ENCODE data around the gene EDEM2.

The EDEM2 gene

DNA sequence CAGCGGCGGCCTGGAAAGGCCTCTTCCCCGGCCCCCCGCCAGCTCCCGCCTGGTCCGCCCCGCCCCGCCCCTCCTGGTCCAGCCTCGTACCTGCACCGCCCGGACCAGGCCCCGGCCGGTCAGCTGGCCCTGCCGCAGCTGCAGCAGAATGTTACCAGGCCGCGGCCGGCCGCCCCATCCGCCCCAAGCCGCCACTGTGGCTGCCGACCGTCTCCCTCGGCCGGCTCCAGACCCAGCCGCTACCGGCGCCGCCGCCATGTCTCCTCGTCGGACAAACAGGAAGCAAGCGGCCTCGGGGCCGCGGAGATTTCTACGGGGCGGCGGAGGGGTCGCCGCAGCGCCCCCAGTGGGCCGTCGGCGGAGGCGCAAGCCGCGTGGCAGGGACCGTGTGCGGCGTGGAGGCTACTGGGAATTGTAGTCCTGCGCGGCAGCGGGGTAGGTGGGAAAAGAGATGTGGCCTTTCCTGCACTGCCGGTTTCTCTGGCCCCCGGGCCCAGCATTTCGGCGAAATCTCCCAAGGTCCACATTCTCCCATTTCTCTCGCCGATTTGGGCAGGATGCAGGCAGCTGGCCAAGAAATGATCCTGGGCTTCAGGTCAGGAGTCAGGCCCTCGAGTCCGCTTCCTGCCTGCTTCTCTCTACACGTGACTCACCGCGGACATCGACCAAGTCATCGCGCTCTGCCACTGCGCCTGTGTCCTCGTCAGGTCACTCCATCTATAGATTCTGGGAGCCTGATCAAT is 54.4 kb downstream of the EDEM2 start, which contains the start of gene TRPC4AP:
TRPC4AP (minus strand) TSS at position 284 of the 743 bp plus-strand sequence; CDS start at position 258, 26 bp downstream.
- TF ChIP-seq, protein P1, sequence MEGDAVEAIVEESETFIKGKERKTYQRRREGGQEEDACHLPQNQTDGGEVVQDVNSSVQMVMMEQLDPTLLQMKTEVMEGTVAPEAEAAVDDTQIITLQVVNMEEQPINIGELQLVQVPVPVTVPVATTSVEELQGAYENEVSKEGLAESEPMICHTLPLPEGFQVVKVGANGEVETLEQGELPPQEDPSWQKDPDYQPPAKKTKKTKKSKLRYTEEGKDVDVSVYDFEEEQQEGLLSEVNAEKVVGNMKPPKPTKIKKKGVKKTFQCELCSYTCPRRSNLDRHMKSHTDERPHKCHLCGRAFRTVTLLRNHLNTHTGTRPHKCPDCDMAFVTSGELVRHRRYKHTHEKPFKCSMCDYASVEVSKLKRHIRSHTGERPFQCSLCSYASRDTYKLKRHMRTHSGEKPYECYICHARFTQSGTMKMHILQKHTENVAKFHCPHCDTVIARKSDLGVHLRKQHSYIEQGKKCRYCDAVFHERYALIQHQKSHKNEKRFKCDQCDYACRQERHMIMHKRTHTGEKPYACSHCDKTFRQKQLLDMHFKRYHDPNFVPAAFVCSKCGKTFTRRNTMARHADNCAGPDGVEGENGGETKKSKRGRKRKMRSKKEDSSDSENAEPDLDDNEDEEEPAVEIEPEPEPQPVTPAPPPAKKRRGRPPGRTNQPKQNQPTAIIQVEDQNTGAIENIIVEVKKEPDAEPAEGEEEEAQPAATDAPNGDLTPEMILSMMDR (IDR thresholded peaks at IDR 0.05; ENCODE audit: low read depth, low read length, missing control alignments): peak; percentile 98
- DNase-seq (ENCODE audit: extremely low read depth, low read depth): peak; percentile 59

DNA sequence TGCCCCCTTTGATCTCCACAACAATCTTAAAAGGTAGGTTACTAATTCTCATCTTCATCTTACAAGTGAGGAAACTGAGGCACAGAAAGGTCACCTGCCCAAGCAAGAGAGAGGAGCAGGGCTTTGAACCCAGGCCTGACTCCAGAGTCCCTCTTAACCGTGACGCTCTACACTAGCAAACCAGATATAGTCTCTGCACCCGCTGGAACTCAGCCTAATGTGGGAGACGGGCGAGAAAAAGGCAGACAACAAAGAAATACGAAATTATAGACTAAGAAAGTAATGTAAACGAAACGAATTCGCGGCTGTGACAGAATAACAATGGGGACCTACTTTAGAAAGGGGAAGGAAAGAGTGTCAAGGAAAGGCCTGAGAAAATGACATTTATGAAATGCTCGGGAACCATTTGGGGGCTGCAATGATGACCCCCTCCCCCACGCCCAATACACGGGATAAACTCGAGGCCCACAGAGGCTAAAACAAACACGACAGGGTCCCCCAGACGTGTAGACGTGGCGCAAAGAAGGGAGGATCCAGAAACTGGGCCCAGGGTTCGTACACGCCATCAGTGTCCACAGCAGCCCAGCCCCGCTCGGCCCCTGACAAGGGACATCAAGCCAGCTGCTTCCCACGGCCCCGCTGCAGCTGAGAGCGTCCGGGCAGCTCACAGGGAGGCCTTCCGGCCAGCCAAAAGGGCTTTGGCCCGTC is 55.2 kb downstream of the EDEM2 start:
- peak overlapping the region; percentile 71 for H3K4me3 ChIP-seq (replicated peaks; ENCODE audit: low read depth, low read length)
- TF ChIP-seq, protein P1 (IDR thresholded peaks at IDR 0.05; ENCODE audit: low read depth, low read length, missing control alignments): no peak
- no peak for DNase-seq (ENCODE audit: extremely low read depth, low read depth)

More for the DNA sequence above, 54.4 kb downstream of the EDEM2 start, which contains the start of gene TRPC4AP:
- H3K4me3 ChIP-seq (replicated peaks; ENCODE audit: low read depth, low read length): peak within 1 kb of the TSS; percentile 71

DNA sequence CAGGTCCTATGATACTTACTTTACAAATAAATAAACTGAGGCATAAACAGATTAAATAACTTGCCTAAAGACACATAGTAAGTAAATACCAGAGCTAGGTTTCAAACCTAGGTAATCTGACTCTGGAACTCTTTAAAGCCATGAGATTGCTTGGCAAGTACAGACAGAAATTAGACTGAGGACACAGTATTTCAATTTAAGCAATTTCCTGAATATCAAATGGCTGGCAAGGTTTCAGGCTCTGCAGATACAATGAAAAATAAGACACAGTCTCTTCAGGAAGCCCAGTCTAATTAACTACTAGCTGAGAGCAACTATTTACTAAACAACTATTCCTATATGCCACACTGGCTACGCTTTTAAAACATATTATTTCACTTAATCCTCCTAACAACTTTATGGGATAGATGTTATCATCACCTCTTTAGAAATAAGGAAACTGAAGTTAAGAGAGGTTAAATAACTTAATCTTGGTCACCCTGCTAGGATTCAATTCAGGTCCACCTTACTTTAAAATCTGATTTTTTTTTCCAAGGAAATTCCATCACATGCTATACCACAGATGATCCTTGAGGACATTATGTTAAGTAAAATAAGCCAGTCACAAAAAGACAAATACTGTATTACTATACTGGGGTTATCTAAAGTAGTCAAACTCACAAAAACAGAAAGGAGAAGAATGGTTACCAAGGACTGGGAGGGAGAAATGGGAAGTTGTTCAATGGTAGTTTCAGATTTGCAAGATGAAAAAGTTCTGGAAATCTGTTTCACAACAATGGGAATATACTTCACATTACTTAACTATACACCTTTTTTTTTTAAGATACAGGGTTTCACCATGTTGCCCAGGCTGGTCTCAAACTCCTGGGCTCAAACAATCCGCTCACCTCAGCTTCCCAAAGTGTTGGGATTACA is 58.6 kb downstream of the EDEM2 start:
- DNase-seq (ENCODE audit: extremely low read depth, low read depth): no peak
- TF ChIP-seq, protein P1 (IDR thresholded peaks at IDR 0.05; ENCODE audit: low read depth, low read length, missing control alignments): no peak
- no peak overlapping the region for H3K4me3 ChIP-seq (replicated peaks; ENCODE audit: low read depth, low read length)

DNA sequence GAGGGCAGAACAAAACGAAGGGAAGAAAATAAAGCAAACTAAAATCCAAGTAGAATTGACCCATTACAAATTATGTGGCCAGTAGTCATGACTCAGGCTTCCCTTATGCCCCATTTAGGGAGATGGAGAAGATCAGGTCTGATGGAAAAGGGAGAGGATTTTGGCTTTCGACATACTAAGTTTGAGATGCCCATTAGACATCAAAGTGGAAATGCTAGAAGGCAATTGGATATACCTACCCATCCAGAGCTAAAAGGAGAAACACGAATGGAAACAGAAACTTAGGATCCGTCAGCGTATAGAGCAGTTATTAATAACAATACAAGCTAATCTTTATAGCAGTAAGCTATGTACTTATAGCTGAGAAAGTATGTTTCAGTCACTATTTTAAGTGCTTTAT is 59.3 kb downstream of the EDEM2 start:
- H3K4me3 ChIP-seq (replicated peaks; ENCODE audit: low read depth, low read length): no peak overlapping the region
- no peak for DNase-seq (ENCODE audit: extremely low read depth, low read depth)
- TF ChIP-seq, protein P1 (IDR thresholded peaks at IDR 0.05; ENCODE audit: low read depth, low read length, missing control alignments): no peak

DNA sequence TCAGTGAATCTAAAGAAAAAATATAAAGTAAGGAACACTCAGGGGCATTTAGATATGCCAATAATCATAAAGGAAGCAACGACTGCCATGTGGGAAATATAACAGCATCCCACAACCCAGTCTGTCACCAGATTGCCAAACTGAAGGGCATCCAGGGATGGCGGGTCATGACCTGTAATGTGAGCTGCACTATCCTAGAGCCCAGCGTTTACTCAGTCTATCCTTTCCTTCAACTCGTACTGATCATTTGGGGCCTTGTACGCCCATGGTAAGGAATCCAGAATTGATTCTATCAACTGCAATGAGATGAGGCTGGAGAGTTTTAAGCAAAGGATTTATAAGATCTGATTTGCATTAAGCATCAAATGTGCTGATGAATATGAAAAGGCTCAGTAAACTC is 59.8 kb downstream of the EDEM2 start:
- TF ChIP-seq, protein P1 (IDR thresholded peaks at IDR 0.05; ENCODE audit: low read depth, low read length, missing control alignments): no peak
- no peak overlapping the region for H3K4me3 ChIP-seq (replicated peaks; ENCODE audit: low read depth, low read length)

DNA sequence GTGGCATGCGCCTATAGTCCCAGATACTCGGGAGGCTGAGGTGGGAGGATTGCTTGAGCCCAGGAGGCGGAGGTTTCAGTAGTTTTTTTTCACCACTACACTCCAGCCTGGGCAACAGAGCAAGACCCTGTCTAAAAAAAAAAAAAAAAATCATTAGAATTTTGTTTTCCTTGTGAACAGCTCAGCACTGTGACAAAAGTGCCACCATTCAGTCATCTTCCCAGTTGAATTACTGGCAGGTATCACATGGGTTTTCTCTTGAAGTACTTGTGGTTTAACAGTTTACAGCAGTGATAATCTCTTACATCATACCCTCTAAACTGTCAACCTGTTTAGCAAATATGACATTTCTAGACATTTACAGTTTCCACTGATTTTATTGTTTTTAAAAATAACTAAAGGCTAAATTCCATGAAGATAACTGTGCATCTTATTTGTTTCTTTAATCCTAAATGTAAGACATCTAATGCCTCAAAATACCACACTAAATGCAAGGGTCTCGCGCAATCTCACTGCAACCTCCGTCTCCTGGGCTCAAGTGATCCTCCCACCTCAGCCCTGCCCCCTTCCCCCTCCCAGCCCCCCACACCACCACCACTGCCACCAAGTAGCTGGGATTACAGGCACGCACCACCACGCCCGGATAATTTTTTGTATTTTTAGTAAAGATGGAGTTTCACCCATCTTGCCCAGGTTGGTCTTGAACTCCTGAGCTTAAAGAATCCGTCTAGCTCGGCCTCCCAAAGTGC is 61.5 kb downstream of the EDEM2 start:
- no peak for DNase-seq (ENCODE audit: extremely low read depth, low read depth)
- TF ChIP-seq, protein P1 (IDR thresholded peaks at IDR 0.05; ENCODE audit: low read depth, low read length, missing control alignments): no peak
- H3K4me3 ChIP-seq (replicated peaks; ENCODE audit: low read depth, low read length): no peak overlapping the region

More for the DNA sequence above, 59.8 kb downstream of the EDEM2 start:
- no peak for DNase-seq (ENCODE audit: extremely low read depth, low read depth)
